GM21381 (cell line): ENCODE results near the gene LSAMP.
"Not testable (repeated sequence)": the region's sequence is repeated elsewhere in the genome, so short reads cannot be mapped to it uniquely, and the experiment has no call there.

Experiments
- ATAC-seq: cut with Tn5 transposase; IDR thresholded peaks from one replicate; pipeline ENCODE4 v1.9.1; 2021; ENCODE audit warnings: mild to moderate bottlenecking, moderate library complexity; ENCODE audit not compliant: unreplicated experiment

Gene LSAMP

DNA sequence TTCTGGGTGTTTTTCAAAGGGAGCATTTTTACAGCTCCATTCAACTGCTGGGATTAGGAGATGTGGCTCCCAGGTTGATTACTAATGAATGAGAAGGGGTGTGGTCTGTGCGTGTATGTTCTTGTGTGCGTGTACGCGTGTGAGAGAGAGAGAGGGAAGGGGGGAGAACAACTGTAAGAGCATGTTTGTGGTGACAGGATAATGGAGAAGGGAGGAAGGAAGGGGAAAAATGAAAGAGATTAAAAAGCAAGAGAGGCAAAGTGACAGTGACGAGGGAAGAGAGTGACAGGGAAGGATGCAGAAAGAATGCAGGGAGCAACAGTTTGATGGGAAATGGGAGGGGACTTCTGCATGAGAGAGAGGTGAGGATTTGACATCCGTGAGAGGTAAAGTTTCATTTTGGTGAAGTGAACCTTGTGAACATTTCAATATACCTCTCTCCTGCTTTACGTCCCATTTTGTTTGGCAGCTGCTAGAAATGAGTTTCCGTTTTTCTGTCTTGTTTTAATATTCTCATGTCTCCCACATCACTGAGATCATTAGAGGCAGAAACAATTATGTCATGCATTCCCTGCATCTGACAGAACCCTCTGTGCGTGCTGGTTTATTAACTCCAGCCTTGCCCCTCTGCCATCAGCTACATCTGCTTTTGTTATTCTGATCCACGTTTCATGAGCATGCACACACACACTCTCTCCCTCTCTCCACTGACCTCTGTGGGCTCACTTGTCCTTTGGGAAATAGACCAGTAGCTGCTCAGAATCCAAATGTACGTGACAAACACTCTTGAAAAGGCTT, 660.3 kb downstream of the LSAMP start:
- no peak for ATAC-seq

- peak; percentile 87 for ATAC-seq
These were observed 661.1 kb downstream of the LSAMP start for GRCh38 chr3:115783938-115784738.

DNA sequence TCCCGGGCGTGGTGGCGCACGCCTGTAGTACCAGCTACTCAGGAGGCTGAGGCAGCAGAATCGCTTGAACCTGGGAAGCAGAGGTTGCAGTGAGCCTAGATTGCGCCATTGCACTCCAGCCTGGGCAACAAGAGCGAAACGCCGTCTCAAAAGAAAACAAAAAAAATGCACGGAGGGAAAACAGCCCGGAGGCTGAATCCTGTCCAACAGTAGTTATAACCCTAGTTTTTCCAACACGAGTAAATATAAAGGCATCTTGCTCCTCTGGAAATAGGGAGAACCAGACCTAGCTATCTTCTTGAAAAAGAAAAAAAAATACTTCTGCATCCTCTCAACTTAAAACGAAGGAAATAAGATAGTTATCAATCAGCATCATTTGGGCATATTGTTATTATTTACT, 661.9 kb downstream of the LSAMP start:
- not testable (repeated sequence) for ATAC-seq

GRCh38 chr3:115779011-115779410, 666.3 kb downstream of the LSAMP start:
- ATAC-seq, result no peak

- ATAC-seq, result no peak
These were observed 672.3 kb downstream of the LSAMP start for GRCh38 chr3:115772951-115773350.

GRCh38 chr3:115768661-115769060, 676.6 kb downstream of the LSAMP start:
- no peak for ATAC-seq

- no peak for ATAC-seq
These were observed 678.5 kb downstream of the LSAMP start for GRCh38 chr3:115766587-115767482.

GRCh38 chr3:115761927-115762305, 683.4 kb downstream of the LSAMP start:
- ATAC-seq, result no peak

DNA sequence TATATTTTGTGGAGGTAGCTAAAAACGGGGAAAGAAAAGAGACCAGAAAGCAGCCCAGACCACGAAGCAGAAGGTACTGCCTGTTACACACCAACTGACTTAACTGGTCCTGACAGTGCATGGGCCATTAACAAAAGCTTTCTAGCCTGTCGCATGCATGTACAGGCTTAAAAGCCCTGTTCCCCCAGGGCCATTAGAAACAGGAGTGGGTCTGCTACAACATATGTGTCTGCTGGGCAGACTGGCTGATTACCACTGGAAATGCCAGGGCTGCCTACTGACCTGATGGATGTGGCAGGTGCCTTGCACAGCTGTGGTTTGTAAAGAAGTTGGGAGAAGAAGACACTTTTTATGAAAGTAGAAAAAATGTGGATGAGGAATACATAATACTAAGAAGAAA, 684.6 kb downstream of the LSAMP start:
- ATAC-seq, result no peak

- no peak for ATAC-seq
These were observed 687.1 kb downstream of the LSAMP start for GRCh38 chr3:115758076-115758763.

- not testable (repeated sequence) for ATAC-seq
These were observed 692.3 kb downstream of the LSAMP start for GRCh38 chr3:115752978-115753377.
